GM11168 (cell line): ENCODE results near the gene ADAMTSL3.

Source experiments
- in situ Hi-C: fragments of 300-500 bp; cut with MboI; formaldehyde crosslinking; loops from one replicate; pipeline ENCODE4 v1.12.0; 2022; ENCODE audit warnings: low sequenced_read_pairs; ENCODE audit not compliant: unreplicated experiment

ADAMTSL3 gene

DNA sequence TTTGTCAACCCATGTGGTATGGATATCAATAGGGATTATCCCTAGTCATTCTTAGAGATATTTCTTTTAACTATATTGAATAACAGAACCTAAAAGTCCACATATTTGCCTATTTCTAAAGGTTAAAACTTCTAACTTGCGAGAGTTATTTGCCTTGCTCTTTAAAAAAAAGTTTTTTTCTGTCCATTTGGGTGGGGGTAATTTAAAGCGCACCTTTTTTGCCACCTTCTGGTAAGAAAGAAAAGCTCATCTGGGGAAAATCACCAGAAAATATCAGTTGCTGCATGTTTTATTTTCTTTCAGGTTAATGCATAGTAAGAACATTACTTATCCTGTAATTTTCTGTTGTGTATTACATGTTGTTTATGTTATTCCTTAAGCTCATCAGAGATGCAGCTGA, 339.7 kb downstream of the ADAMTSL3 start:
- in situ Hi-C loops = no loop called here

DNA sequence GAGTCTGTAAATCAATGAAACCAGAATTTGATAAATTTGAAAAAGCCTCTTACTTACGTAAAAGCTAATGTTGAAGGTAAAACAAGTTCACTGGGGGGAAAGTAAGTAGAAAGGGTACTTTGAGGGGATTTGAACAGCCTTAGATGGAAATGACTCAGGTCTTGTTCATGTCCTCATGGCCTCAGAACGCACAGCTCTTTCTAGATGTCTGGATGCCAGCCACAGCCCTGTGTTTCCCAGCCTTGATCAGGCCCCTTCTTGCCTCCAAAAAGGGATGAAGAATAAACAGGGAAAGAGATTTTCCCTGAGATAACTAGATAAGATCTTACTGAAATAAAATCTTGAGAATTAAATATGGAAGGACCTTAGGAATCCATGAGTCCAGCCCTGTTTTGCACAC, 344.6 kb downstream of the ADAMTSL3 start:
- in situ Hi-C loops = no loop called here

DNA sequence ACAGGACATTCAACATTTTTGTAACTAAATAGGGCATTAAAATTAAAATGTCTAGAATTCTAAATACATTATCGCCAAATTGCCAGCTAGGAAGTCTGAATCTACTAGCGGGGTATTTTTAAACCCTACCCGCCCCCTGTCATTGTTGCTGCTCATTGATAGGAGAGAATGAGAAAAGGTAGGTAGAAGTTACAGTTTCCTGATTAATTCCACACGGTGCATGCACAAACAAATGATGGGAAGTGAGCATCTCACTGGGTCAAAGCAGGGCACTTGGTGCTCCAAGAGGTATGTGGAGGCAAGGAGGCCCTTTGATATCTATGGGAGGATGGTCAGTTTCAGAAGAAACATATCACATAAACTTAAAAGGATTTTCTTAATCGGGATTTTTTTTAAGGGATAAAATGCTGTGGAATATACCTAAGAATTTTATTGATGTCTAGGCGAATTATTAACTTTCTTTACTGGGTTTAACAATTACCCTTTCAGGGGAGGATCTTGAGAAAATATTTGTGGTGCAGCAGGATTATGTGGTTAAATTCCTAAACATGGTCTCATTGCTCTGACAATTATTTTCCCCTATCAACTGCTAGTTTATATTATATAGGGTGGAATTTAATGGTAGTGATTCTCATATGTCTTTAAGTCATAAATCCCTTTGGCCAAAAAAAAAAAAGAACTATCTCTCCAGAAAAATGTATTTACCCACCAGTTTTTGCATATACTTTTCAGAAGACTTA, 345.6 kb downstream of the ADAMTSL3 start:
- in situ Hi-C loops = loop anchor here (25.0 kb wide), 1 partner anchor 262 kb away; no protein-coding TSS in a partner anchor

DNA sequence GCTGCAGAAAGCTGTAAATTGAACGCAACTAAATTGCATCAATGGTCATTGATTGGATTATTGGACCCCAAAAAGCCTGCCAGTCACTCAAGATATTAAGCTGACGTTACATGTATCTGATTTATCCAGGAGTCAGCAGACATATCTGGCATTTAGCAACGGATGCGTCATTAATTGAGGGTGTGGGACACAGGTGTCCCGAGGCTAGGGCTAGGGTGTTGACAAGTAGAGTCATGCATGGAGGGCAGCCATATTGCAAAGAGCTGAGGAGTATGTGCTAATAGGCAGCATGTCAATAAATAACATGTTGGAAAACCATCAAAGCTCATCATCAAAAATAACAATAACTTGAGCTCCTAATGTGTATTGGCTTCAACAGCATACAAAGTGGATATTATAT, 347.1 kb downstream of the ADAMTSL3 start:
- in situ Hi-C loops = loop anchor here (25.0 kb wide), 1 partner anchor 264 kb away; no protein-coding TSS in a partner anchor

DNA sequence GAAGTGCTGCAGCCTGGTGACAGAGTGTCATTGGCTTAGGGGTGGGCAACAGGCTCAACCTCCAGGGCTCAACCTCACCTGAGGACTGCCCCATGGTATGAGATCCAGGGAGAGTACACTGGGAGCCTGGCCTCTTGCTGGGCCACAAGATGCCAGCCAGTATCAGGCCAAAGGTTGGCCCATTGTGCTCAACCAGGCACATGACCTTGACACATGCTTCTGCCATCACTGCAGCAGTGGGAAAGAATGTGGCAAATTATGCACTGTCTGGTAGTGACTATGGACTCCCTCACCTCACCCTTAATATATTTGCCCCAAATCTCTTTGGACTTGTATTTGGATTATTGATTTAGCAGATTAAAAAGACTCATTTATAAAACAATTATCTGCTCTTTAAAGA, 347.7 kb downstream of the ADAMTSL3 start:
- in situ Hi-C loops = loop anchor here (25.0 kb wide), 1 partner anchor 264 kb away; no protein-coding TSS in a partner anchor

DNA sequence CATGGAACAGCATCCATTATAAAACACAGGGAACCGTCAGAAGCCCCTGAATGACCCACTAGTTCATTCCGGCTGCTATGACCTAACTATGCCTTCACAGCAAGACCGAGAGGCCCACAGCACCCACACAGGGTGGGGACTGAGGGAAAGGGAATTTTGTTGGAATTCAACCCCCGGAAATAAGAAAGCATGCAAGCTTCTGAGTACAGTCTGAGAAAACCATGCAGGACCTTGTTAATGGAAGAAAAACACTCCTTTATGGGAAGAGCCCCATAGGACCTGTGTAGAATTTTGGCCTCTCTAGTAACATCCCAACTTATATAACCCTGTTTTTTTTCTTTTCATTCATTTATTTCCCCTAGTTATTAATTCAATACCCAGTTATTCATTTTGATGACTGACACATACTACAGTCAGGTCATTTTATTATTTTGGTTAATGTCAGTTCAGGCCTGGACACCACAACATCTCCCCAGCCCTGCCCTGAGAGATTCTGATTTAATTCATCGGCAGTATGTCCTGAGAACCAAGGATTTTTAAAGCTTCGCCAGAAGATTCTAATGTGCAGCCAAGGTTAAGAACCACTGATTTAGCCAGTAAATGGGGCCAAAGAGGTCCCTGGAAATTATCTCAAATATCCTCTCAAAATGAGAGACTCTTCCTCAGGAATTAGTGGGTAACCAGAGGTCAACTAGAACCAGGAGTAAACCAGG, 350.0 kb downstream of the ADAMTSL3 start:
- in situ Hi-C loops = loop anchor here (25.0 kb wide), 1 partner anchor 267 kb away; no protein-coding TSS in a partner anchor

DNA sequence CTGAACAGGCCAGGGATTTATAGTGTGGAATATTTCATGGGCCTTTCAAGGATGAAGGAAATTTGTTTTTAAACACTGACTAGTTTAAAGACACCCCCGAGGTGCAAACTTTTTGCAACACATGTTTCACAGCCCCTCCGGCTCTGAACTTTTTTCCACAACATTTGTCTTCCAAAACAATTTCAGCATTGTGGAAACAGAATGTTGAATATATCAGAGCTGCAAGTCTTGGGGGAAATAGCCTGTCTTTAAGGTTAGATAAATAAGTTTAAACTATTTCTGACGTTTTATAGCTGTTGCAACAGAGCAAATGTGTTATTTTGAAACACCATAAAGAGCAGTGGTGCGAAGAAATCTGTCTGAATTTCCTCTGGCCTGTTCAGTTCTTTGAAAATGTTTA, 352.5 kb downstream of the ADAMTSL3 start:
- in situ Hi-C loops = loop anchor here (25.0 kb wide), 1 partner anchor 269 kb away; no protein-coding TSS in a partner anchor

DNA sequence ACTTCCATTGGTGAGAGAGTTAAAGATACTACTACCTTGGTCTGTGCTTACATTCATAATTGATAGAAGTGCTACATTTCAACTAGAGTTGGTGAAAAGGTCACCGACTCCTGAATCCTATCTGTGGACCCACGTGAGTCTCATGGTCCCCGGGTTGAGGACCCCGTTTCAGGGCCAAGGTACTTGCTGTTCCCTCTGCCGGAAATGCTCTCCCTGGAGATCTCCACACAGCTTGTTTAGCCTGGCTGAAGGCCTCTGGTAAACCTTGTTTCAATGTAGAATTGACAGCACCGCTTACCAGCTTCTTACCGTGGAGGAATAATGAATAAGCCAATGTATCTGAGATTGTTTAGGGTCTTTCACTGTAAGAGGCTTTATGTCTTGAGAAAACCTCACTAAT, 355.7 kb downstream of the ADAMTSL3 start:
- in situ Hi-C loops = loop anchor here (25.0 kb wide), 1 partner anchor 272 kb away; no protein-coding TSS in a partner anchor

DNA sequence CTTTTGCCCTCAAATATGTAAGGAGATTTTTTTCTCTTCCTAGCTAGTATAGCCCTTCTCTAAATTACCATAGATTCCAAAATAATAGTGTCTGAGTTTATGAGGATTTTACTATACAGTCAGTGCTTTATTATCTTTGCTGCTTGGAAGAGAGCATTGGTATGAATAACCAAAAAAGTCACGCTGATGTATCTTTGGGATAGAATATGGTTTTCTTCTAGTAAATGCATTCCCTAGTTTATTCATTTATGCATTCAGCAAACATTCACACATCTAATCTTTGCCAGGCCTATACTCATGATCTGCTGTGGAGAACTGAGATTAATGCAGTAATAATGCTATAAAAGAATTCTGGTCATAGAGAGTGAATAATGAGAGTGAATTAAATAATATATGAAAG, 356.3 kb downstream of the ADAMTSL3 start:
- in situ Hi-C loops = loop anchor here (25.0 kb wide), 1 partner anchor 273 kb away; no protein-coding TSS in a partner anchor

DNA sequence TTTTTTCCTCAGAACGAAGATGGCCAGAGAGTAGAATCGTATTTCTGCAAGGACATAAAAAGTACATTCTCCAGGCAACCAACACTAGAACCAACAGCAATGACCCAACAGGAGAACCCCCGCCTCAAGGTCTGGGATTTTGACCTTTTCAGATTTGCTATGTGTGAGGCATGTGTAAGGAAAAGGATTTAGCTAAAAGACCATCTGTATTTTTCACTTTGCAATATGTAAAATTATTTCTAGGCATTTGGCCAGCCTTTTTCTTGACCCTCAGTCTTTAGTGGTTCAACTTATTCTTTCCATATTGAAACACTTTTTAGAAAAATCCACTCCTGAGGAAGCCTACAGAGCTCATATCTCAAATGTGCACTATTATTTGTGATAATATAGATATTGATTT, 362.4 kb downstream of the ADAMTSL3 start:
- in situ Hi-C loops = loop anchor here (25.0 kb wide), 1 partner anchor 279 kb away; no protein-coding TSS in a partner anchor

DNA sequence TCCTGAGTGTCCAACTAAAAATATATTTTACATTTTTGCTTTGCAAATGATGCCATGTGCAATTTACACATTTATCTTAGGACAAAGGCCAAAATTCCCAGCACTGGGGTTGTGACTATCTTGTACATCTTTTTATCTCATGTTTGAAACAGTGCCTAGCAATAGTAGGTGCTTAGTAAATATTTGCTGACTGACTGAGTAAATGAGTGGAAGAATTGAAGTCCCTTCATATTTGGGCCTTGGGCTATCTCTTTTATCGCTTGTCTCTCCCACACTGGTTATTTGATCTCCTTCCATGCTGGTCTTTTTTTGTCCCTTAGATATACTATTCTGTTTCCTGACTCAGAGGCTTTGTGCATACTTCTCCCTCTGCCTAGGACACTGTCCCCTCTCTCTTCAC, 368.6 kb downstream of the ADAMTSL3 start:
- in situ Hi-C loops = loop anchor here (25.0 kb wide), 1 partner anchor 285 kb away; no protein-coding TSS in a partner anchor

DNA sequence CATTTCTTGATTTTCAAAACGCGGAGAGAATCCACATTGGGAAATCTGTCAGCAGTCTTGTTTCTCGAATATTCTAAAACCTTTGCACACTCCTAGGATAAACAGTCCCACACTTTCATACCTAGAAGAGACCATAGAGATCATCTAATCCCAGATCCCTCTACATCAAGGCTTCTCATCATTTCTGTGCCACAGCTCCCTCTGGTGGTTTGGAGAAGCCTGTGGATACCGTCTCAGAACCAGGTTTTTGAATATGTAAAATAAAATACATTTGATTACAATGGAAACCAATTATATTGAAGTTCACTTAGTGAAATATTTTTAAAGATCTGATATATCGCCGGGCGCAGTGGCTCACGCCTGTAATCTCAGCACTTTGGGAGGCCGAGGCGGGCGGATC, 369.7 kb downstream of the ADAMTSL3 start:
- in situ Hi-C loops = loop anchor here (25.0 kb wide), 1 partner anchor 286 kb away; no protein-coding TSS in a partner anchor

DNA sequence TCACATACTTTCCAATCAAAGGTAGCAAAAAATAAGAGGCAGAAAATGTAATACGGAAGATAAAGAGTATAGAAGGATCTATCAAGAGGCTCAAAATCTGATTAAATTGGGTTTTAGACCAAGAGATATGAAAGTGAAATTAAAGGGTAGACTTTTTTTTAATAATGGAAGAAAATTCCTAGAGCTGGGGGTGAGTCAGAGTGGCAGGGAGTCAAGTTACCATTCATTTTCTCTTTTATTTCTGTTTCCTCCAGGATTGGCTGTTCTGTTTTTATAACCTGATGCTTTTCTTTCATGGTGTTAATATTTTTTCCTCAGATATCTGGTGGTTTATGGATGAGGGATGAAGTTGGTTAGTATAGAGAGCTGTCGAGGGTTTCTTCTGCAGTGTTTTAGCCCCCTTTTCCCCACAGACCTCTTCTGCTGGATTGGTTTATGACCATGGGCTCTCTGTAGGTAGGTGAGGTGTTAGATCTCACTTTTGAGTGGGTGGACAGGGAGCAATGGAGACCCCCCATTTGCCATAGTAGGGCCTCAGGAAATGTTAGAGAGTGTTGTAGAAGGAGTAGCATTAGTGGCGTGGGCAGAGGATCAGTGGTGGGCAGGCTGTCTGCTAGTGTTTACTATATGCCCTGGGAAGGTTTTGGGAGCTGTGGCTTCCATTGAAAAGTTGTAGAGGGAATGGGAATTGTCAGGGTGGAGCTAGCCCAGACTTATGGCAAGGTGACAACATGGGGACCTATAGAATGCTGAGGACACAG, 380.1 kb downstream of the ADAMTSL3 start:
- in situ Hi-C loops = loop anchor here (25.0 kb wide), 2 partner anchors 247 to 472 kb away; no protein-coding TSS in a partner anchor

DNA sequence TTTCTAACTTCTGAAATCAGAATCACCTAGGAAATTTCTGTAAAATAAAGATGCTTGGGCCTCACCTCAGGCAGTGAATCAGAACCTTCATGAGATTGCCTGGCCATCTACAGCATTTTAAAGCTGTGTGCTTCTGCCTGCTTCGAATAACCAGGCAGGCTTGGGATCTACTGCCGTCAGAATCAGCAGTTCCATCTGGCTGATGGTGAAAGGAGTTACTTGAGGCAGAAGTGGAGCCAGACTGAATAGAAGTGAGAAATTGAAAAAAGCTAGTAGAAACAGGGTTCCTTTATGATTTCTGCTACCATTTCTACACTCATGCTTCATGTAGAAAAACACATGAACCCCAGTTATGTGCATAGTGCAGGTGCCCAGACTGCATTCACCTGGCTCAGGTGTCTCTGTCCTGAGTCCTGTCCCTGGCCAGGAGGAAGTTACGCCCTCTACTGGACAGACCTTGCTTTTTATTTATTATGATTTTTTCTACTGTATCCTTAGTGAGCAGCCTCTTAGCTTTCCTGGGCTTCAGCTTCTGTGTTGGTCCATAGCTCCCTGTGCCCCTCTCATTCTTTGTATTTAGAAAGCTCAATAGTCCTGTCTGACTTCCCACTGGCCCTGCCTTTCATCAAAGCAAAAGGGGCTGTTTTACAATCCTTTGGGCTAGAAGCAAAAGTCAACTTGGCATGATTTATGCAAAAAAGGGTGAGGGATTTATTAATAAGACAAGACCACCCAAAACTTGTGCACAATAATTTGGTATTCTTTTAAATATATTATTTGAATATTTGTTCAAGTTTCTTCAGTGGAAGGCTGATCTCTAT, 380.9 kb downstream of the ADAMTSL3 start:
- in situ Hi-C loops = loop anchor here (25.0 kb wide), 2 partner anchors 247 to 472 kb away; no protein-coding TSS in a partner anchor

DNA sequence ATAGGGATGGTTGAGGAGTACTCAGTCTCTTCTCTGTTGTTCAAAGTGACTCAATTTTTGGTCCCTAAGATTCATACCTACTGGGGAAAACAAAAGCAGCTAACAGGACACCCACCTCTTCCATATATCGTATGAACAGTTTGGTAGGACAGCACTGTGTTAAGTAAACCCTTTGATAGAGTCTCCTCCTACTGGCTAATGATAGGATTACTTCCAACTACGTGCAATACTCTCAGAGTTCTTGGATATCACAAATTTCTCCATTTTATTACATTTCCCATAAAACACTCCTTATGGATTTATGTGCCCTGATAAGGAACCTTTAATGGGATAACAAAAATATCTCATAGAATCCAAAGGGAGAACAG, 381.5 kb downstream of the ADAMTSL3 start:
- in situ Hi-C loops = loop anchor here (25.0 kb wide), 2 partner anchors 248 to 473 kb away; no protein-coding TSS in a partner anchor

DNA sequence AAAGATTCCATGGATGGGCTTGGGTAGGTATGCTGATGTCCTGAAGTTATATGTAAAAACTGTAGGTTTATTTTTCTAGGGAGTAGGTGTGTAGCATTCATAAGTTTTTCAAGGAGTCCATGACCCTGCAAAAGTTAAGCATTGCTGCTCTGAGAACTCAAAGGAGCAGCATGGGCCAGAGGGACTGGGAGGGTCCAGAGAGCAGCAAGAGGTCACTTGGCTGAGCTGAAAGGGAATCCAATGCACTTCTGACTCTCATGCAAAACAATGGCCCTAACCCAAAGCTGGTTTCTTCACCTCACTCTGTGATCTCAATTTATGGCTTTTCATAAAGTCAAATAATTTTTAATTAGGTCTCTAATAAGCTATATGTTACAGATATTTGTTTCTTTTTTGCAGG, 383.4 kb downstream of the ADAMTSL3 start:
- in situ Hi-C loops = loop anchor here (25.0 kb wide), 2 partner anchors 250 to 475 kb away; no protein-coding TSS in a partner anchor

DNA sequence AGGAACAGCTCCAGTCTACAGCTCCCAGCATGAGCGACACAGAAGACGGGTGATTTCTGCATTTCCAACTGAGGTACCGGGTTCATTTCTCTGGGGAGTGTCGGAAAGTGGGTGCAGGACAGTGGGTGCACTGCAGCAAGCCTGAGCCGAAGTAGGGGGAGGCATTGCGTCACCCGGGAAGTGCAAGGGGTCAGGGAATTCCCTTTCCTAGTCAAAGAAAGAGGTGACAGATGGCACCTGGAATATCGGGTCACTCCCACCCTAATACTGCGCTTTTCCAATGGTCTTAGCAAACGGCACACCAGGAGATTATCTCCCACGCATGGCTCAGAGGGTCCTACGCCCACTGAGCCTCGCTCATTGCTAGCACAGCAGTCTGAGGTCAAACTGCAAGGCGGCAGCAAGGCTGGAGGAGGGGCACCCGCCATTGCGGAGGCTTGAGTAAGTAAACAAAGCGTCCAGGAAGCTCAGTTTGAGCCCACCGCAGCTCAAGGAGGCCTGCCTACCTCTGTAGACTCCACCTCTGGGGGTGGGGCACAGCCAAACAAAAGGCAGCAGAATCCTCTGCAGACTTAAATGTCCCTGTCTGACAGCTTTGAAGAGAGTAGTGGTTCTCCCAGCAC, 388.6 kb downstream of the ADAMTSL3 start:
- in situ Hi-C loops = loop anchor here (25.0 kb wide), 2 partner anchors 255 to 480 kb away; no protein-coding TSS in a partner anchor

DNA sequence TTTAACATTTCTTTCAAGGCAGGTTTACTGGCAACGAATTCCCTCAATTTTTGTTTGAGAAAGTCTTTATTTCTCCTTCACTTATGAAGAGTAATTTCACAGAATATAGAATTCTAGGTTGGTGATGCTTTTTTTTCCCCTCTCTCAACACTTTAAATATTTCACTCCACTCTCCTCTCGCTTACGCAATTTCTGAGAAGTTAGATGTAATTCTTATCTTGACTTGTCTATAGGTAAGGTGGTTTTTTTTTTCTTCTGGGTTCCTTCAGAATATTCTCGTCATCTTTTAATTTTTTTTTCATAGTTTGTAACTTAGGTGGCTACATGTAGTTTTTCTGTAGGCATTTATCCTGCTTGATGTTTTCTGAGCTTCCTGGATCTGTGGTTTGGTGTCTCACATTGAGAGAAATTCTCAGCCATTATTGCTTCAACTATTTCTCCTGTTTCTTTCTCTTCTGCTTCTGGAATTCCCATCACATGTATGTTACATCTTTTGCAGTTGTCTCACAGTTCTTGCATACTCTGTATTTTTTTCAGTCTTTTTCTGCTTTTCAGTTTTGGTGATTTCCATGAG, 392.2 kb downstream of the ADAMTSL3 start:
- in situ Hi-C loops = loop anchor here (25.0 kb wide), 2 partner anchors 259 to 484 kb away; no protein-coding TSS in a partner anchor
